Activated T-cell treated with anti-CD3 and anti-CD28 coated beads for 1 hour (primary cell): Measurements from ENCODE around the gene CA5B.
"Not testable (repeated sequence)": the region's sequence is repeated elsewhere in the genome, so short reads cannot be mapped to it uniquely, and the experiment has no call there.

Source experiments
- DNase-seq: peaks from one replicate; pipeline ENCODE4 v3.0.0-alpha.2; 2020; ENCODE audit warnings: low read depth

The CA5B gene, protein sequence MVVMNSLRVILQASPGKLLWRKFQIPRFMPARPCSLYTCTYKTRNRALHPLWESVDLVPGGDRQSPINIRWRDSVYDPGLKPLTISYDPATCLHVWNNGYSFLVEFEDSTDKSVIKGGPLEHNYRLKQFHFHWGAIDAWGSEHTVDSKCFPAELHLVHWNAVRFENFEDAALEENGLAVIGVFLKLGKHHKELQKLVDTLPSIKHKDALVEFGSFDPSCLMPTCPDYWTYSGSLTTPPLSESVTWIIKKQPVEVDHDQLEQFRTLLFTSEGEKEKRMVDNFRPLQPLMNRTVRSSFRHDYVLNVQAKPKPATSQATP

DNA sequence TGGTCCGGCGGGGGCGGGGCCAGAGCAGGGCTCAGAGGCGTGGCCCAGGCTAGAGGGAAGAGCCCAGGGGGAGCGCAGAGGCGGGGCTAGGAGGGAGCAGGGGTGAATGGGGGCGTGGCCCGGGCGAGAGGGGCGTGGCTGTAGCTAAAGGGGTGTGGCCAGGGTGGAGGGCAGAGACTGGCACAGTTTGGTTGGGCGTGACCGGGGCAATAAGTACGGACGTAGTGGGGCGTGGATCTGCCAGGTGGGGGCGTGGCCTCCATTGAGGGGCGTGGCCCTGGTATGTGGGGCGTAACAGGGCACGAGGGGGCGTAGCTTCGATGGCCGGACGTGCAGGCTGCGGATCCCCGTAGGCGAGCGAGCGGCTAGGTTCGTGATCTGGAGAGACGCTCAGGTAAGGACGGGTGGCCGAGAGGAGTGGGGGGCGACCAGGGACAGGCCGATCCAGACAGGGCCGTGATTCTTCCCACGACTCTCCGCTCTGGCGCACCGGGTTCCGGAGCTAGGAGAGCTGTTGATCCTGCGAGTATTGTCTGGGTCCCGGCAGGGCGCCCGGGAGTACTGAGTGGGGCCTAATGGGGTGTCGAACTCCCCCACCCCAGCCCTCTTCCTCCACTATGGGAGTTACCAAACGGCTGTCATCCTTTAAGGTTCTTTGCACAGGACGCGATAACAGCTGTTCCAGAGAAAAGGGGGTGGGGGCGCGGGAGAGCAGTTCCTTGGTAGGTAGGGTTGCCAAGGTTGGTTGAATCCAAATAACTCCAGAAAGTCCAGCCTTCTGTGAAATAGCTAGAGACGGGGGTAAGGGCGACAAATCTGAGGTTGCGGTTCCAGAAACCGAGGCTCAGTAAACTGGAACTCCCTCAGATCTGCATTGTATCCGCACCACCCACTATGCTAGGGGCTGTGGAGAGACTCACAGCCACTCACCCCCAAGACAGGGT lies at the start of gene CA5B:
Gene CA5B (plus strand): TSS at position 312 of the 944 bp plus-strand sequence. CDS start 11,754 bp downstream, outside the sequence.
- DNase-seq, result peak; percentile 96

DNA sequence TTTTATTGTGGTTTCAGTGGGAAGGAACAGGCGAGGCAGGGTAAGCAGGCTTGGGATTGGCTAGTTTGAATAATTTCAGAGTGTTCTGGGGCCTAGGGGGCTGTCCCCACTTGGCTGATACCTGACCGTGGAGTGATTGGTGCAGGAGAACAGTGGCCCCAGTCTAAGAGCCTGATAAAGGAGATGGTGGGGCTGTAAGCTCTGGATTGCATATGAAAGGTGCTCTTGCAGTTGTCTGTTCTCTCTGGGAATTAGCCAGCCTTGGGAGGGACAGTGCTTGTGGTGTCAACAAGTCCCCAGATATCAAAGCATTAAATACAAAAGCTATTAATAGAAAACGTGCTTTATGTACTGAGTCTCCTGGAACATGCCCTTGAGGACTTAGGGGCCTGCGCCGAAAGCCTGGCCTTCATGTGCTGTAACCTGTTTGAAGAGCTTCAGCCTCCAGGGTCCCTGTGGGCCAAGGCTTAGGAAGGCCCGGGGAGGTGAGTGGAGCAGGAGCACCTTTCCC lies 43.1 kb upstream of the CA5B start:
- DNase-seq, result no peak

DNA sequence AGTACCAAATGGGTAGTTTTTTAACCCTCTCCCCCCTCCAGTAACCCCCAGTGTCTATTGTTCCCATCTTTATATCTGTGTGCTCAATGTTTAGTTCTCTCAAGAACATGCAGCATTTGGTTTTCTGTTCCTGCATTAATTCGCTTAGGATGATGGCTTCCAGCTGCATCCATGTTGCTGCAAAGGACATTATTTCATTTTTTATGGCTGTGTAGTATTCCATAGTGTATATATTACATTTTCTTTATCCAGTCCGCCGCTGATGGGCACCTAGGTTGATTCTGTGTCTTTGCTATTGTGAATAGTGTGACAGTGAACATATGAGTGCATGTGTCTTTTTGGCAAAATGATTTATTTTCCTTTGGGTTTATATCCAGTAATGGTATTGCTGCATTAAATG lies 41.6 kb upstream of the CA5B start:
- no peak for DNase-seq

DNA sequence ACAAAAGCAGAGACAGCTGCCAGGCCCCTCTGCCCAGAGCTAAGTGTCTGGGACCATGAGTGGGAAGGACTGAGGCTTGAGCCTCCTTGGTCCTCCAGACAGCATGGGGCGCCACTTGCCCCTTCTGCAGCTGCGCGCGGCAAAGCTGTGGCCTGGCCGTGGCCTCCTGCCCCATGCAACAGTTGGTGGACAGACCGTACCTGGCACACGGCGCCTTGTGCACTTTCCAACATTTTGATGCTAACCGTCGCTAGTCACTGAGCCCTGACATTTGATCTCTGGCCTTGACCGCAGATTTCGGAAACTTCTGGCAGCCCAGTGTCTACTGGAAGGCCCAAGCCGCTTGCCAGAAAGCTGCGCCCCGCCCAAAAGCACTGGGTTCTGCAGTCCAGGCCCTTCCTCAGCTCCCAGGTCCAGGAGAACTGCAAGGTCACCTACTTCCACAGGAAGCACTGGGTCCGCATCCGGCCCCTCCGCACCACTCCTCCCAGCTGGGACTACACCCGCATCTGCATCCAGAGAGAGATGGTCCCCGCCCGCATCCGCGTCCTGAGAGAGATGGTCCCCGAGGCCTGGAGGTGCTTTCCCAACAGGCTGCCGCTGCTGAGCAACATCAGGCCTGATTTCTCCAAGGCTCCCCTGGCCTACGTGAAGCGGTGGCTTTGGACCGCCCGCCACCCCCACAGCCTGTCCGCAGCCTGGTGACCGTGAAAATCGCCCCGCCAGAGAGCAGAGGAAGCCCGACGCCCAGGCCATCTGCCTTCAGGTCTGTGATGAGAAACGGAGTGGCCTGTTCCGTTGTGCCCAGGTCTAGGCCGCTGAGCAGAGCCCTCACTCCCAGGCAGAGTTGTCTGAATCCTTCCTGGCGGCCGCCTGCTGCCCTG lies 35.3 kb upstream of the CA5B start:
- no peak for DNase-seq

DNA sequence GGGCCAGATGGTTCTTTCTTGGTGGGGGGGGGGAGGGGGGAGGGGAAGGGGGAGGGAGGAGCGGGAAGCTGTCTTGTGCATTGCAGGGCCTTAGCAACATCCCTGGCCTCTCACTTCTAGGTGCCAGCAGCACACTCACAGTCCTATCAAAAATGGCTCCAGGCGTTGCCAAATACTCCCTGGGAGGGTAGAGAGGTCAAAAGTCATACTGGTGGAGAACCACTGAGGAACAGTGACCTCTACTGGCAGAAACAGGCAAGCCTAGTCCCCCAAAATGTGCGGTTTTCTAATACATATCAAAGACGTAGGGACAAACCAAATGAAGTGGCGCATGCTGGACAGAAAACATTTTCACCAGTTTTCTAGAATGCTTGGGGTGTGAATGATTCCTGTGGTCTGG lies 34.3 kb upstream of the CA5B start:
- DNase-seq, result not testable (repeated sequence)

DNA sequence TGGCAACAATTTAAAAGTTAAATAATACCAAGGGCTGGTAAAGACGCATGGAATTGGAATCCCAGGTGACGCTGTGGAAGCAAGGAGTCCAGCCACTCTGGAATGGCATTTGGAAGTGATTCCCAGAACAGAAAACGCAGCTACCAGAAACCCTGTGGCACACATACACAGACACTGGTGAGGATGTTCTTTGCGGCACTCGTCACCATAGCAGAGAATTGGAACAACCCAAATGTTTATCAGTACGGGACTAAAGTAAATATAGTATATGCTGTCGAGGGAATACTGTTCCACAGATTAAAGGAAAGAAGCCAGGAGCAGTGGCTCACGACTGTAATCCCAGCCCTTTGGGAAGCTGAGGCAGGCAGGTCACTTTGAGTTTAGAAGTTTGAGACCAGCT lies 33.8 kb upstream of the CA5B start:
- not testable (repeated sequence) for DNase-seq

DNA sequence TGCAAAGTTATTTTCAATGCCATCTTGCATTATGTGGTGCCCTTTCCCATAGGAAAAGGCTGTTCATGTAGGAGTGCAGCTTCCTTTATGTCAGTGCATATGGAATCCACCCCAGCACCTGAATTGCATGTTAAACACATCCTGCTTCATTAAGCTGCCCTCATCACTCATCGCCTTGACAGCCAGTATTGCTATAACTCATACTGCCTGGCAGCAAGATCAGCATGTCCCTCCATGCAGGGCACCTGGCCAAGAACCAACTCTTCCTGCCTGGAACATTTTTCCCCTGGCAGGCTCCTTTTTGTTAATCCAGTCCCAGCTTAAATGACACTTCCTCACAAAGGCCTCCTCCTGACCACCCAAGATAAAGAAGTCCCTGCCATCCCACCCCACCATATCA lies 23.5 kb upstream of the CA5B start:
- DNase-seq, result no peak

DNA sequence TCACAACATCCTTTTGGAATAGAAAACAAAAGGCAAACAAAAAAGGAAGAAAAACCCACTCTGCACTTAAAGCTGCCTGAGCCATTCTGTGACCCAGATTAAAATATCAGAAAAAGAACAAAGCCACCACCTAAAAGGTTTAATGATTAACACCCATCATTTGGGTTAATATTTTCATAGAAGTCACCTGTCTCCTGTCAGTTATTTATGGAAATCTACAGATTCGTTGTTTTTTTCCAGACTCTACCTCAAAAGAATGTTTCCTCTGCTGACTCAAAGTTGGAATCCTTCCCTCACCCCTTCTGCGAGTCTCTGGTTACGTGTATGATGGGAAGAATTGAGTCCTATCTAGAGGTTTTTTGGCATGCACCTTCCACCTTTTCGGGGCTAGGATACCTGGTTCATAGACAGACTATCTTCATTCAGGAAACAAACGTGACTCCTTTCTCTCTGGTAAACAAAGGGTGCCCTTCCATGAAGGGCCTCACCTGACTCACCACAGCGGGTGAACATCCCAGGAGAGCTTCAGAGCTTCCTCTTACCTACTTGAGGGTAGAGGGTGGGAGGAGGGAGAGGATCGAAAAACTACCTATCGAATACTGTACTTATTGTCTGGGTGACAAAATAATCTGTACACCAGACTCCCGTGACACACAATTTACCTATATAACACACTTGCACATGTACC lies 19.6 kb upstream of the CA5B start:
- DNase-seq, result no peak

DNA sequence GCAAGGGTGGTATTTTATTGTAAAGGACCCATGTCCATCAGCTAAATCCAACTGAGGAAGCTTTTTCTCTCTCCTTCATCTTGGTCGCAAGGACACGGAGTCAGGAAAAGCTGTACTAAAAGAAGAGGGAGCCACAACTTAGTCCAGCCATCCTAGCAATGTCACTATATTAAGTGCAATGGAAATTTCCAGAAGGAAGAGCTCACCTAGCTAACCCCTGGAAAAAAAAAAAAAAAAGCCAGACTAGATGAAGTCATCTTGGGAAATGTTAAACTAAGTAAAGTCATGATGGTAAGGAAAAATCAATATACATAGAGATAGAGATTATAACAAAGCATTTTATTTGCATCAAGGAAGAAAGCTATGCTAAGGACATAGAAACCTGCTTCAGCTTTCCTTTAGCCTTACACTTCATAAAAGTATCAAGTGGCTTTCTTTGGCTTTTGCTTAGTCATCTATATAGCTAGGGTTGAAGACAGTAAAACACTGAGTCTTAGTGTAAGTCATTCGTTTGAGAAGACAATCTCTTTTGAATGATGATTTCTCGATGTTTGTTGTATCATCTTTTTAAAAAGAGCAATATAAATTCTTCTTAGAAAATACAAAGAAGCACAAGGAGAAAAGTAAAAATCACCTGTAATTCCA lies 18.6 kb upstream of the CA5B start:
- no peak for DNase-seq

DNA sequence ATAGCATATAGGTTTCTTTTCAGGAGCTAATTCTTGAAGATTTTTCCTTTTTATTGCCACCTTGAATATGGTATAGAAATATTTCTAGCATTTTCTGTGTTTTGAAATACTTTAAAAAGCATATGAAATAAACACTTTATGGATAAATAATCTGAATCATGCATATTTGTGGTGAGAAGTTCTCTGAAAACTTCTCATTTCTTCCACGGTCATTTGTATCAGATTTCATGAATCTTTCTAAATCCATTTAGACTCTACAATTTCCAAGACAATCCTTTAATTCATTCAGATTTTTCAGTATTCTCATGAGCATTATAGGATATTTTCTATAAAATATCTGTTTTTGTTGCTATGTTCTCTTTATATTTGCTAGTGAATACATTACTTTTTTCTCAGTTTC lies 16.2 kb upstream of the CA5B start:
- no peak for DNase-seq

DNA sequence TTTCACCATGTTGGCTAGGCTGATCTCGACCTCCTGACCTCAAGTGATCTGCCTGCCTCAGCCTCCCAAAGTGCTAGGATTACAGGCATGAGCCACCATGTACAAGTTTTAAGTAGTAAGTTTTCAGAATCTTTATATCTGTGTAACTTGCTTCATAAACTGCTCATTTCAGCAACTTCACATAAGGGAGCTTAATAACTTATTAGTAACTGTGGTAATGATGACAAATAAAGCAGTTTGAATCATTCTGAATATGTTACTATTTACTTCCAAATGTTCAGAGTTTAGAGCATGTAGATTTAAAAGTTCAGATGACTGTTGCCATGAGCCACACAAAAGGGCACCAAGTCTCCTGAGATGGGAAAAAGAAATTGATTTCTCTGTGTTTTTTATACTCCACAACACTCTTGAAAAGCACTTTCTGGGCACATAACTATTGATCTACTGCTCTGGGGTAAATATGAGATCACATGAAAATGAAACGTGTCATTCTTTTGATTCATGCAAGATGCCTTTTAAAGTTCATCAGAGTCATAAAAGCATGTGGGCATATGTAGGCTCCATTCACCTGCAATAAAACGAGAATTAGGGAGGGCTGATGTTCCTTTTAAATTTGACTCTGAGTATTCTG lies 14.1 kb upstream of the CA5B start:
- no peak for DNase-seq

DNA sequence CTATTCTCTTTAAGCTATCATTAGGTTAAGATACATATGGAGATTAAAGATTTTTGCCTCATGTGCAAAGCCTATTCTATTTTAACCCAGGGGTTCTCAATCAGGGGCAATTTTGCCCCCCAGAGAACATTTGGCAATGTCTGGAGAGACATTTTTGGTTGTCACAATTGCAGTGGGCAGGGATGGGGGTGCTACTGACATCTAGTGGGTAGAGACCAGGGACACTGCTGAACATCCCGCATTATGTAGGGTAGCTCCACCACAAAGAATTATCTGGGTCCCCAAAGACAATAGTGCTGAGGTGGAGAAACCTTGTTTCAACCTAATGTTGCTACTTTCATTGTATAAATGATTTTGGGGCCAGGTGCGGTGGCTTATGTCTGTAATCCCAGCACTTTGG lies 13.2 kb upstream of the CA5B start:
- DNase-seq, result no peak

DNA sequence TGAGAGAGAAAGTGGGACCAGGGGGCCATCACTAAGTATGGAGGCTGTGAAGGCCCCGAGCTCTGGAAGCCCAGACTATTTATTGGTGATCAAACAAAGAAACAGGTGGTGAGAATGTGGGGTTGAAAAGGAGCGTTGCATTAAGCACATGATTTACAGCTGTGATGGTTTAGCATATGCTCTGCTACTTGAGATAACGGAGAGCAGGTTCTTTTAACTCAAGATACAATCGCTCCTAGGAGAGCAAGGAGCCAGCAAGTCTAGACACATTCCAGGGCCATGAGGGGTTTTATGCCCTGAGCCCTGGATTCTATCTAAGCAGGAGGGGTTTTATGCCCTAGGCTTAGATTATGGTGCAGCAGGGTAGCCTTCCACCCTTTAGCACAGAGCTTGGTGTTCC lies 6.7 kb upstream of the CA5B start:
- not testable (repeated sequence) for DNase-seq

DNA sequence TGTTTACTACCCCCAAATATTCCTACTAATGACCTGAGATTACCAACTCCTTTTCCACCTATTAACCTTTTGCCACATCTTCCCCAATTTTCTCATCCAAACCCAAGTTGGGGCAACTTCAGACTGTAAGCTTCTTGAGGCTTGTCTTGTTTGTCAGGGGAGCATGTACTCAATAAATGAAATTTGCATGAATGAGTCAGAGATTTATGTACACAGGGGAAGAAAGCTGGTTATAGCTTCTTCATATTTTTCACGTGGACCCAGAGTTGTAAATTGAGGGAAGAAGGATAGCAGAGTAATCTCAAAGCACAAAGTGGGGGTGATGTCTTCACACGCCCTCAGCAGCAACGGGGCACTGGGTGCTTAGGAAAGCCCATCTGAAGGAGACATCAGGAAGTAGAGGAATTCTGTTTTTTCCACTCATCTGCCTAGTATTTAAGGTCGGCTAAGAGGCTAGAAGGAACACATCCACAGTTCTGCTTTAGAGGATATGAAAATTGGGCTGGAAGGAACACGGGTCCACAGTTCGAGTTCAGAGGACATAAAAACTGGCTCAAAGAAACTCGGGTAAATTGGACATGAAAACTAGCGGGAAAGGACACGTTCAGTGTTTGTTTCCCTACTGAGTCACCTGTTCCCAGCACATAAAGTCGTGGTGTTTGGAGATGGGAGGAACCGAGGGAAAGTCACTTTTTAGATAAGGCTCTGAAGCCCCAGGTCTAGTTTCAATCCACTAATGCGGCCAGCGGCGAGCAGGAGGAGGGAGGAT lies 696 bp upstream of the CA5B start:
- no peak for DNase-seq

DNA sequence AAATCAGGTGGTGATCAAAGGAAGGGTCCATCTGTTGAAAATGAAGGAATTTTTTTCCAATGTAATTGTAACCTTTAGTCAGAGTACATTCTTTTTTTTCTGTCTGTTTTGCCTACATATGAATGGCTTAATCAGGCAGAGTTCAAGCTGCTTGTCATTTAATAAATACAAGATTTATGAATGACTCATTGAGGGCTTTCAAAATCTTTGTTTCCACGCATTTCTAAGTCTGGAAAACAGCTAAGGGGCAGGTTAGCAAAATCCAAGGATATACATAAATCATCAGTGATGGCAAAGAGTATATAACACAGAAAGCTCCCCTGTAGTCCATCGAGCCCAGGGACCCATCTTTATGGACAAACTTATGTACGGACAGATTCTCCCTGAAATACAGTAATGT lies 1.8 kb downstream of the CA5B start:
- DNase-seq, result no peak

DNA sequence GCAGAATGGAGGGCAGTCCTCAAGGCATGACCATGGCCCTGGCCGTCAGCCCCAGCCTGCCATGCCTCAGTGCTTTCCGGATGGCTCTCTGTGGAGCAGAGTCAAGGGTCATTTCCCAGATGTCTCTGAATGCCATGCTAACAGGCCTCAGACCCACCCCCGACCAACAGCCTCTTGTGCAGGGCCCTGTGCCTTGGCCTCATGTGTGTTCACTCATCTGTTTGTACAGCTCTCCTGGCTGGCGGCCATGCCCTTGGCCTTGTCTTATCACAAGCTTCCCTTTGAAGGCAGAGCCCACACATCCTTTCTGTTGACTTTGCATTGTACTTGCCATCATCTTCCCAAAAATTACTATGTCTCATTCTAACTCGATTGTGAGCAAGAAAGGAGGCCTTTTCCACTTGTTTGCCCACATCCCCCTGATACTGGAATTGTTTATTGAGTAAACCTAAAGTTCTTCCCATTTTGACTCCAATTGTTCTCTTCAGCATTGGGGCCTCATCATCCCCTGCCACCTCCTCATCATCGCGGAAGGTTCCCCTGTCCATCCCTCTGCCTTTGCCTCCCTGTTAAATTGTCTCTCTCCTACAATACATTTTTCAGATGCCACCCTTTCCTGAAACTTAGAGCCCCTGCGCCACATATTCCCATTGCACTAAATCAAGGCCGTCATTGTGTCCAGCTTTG lies 6.3 kb downstream of the CA5B start:
- no peak for DNase-seq

DNA sequence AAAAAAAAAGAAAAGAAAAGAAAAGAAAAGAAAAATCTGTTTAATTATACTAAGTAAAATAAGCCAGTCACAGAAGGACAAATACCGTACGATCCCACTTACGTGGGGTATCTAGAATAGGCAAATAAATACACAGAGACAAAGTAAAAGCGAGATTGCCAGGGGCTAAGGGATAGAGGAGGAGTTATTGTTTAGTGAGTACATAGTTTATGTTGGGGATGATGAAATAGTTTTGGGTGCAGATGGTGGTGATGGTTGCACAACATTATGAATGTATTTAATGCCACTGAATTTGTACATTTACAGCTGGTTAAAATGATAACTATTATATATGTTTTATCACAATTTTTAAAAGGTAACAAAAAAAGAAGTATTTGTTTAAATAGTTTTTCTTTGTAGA lies 7.1 kb downstream of the CA5B start:
- DNase-seq, result no peak

DNA sequence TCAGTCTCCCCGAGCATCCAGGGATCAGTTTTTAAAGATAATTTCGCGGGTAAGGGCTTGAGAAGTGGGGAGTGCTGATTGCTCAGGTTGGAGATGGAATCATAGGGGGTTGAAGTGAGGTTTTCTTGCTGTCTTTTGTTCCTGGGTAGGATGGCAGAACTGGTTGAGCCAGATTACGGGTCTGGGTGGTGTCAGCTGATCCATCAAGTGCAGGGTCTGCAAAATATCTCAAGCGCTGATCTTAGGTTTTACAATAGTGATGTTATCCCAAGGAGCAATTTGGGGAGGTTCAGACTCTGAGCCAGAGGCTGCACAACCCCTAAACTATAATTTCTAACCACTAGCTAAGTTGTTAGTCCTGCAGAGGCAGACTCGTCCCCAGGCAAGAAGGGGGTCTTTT lies 8.6 kb downstream of the CA5B start:
- not testable (repeated sequence) for DNase-seq

DNA sequence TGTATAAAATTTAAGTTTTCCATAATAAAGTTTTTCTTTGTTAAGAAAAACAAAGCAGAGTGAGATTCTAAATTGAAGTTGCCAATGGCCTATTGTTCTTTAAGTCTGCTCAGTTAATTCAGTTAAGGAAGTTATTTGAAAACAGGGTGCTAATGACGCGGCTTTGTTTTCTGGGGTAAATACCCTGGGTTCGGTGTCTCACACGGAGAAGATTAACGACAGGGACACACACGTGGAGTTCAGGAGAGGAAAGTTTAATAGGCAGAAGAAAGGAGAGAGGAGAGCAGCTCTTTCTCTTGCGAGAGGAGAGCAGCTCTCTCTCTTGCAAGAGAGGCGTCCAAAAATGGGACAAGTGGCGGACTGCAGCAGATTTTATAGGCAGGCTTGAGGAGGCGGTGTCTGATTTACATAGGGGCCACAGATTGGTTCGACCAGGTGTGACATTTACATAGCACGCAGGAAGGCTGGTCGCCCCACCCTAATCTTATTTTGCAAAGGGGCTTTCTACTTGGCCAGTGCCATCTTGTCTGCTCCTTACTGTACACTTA lies 9.6 kb downstream of the CA5B start:
- no peak for DNase-seq
